Astrocyte (in vitro differentiated cells and primary cell): ENCODE results near the gene RTTN. TPM values are rescaled to one million over a fixed set of nuclear protein-coding genes. Genes with fewer than 3 reads are reported as not detected.

Experiments used
- DNase-seq: peaks from one replicate; pipeline ENCODE4 v3.0.0-alpha.2; 2010; ENCODE audit warnings: low read depth
- FAIRE-seq: peaks from 2 replicates; lab custom pipeline; 2011; peaks lifted over from hg19 to GRCh38; lab: Jason Lieb, UNC
- H2AFZ ChIP-seq: 2 replicates; pipeline ENCODE4 v1.6.0; 2012; ENCODE audit warnings: low read depth, low read length, inconsistent platforms
- H3K27ac ChIP-seq: 2 replicates; pipeline ENCODE4 v1.5.1; 2011; ENCODE audit warnings: low read depth, low read length, inconsistent platforms
- H3K27me3 ChIP-seq: 2 replicates; pipeline ENCODE4 v1.6.0; 2011; ENCODE audit warnings: low read length, inconsistent platforms; ENCODE audit not compliant: insufficient read depth
- H3K36me3 ChIP-seq: 2 replicates; pipeline ENCODE4 v1.5.1; 2011; ENCODE audit warnings: low read length, inconsistent platforms; ENCODE audit not compliant: insufficient read depth
- H3K4me1 ChIP-seq: 2 replicates; pipeline ENCODE4 v1.5.1; 2011; ENCODE audit warnings: low read length, inconsistent platforms; ENCODE audit not compliant: insufficient read depth
- H3K4me2 ChIP-seq: 2 replicates; pipeline ENCODE4 v1.6.0; 2012; ENCODE audit warnings: low read length, inconsistent platforms
- H3K4me3 ChIP-seq: 2 replicates; pipeline ENCODE4 v1.5.1; 2011; ENCODE audit warnings: low read depth, mild to moderate bottlenecking, low read length, inconsistent platforms; ENCODE audit not compliant: insufficient read depth
- H3K79me2 ChIP-seq: 2 replicates; pipeline ENCODE4 v1.6.0; 2012; ENCODE audit warnings: mild to moderate bottlenecking, low read length, inconsistent platforms; ENCODE audit not compliant: insufficient read depth
- H3K9ac ChIP-seq: 2 replicates; pipeline ENCODE4 v1.6.0; 2012; ENCODE audit warnings: mild to moderate bottlenecking, low read length, inconsistent platforms
- H3K9me3 ChIP-seq: 2 replicates; pipeline ENCODE4 v1.5.1; 2012; ENCODE audit warnings: low read depth, mild to moderate bottlenecking, low read length, inconsistent platforms; ENCODE audit not compliant: insufficient read depth
- H4K20me1 ChIP-seq: 2 replicates; pipeline ENCODE4 v1.6.0; 2012; ENCODE audit warnings: low read length, inconsistent platforms; ENCODE audit not compliant: insufficient read depth
- H3K27ac Mint-ChIP-seq: one replicate; pipeline ENCODE4 v1.8.0; 2021; ENCODE audit warnings: mild to moderate bottlenecking, mixed read lengths; ENCODE audit not compliant: unreplicated experiment
- H3K27me3 Mint-ChIP-seq: one replicate; pipeline ENCODE4 v1.8.0; 2021; ENCODE audit warnings: low read depth, mixed read lengths; ENCODE audit not compliant: unreplicated experiment
- H3K36me3 Mint-ChIP-seq: one replicate; pipeline ENCODE4 v1.8.0; 2021; ENCODE audit warnings: low read depth, mixed read lengths; ENCODE audit not compliant: unreplicated experiment
- H3K4me1 Mint-ChIP-seq: one replicate; pipeline ENCODE4 v1.8.0; 2021; ENCODE audit warnings: low read depth, mixed read lengths; ENCODE audit not compliant: unreplicated experiment
- H3K4me3 Mint-ChIP-seq: one replicate; pipeline ENCODE4 v1.8.0; 2021; ENCODE audit warnings: mild to moderate bottlenecking, moderate library complexity, mixed read lengths; ENCODE audit not compliant: unreplicated experiment
- H3K9me3 Mint-ChIP-seq: one replicate; pipeline ENCODE4 v1.8.0; 2021; ENCODE audit warnings: mild to moderate bottlenecking, mixed read lengths; ENCODE audit not compliant: unreplicated experiment
- EZH2 ChIP-seq: IDR thresholded peaks from 2 replicates; pipeline ENCODE4 v1.6.1; 2012; ENCODE audit warnings: mild to moderate bottlenecking, low read length, inconsistent platforms; ENCODE audit not compliant: insufficient read depth
- total RNA-seq: library from RNA; stranded (reverse); gene quantifications from 2 replicates; pipeline ENCODE4 v1.2.1, GENCODE V29; 2021
- TF ChIP-seq, protein P1 (sequence below): IDR thresholded peaks from 2 replicates; pipeline ENCODE4 v1.5.1; 2011; ENCODE audit warnings: low read depth, mild to moderate bottlenecking, inconsistent platforms, low read length, moderate library complexity; ENCODE audit not compliant: insufficient read depth

The RTTN gene
- total RNA-seq, 1 donor from 2014 or later = 6.3 TPM

DNA sequence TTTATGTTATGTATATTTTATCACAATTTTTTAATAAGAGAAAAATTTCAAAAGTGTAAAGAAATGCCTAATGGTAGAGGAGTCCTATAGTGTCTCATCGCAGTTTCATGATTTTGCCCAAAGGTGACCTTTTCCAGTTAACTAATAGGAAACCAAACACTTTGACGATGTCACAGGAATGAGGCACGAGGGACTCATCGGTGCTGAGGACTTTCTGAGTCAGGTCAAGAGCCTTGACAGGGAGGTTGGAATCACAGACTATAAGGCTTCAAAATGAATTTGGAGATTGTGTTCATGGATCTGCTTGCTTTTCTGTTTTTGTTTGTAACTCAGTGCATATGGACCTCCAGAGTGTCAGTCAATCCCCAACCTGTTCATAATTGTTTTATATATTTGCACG, 15.1 kb upstream of the RTTN start:
- DNase-seq = no peak
- H3K27me3 ChIP-seq = peaks cover 13% of the 10 kb centered on the region
- H2AFZ ChIP-seq = no peak overlapping the region
- H3K36me3 Mint-ChIP-seq = peaks cover 1% of the 10 kb centered on the region
- H3K9me3 Mint-ChIP-seq = no peaks in the 10 kb centered on the region
- H3K36me3 ChIP-seq = no peaks in the 10 kb centered on the region
- H3K27ac Mint-ChIP-seq = no peak overlapping the region
- peak overlapping the region; percentile 62 for H3K4me2 ChIP-seq
- H3K4me1 ChIP-seq = no peaks in the 10 kb centered on the region
- peaks cover 15% of the 10 kb centered on the region for H3K27me3 Mint-ChIP-seq
- no peaks in the 10 kb centered on the region for H3K9me3 ChIP-seq
- no peak overlapping the region for H3K4me3 Mint-ChIP-seq
- H3K27ac ChIP-seq = no peak overlapping the region
- no peak overlapping the region for H3K9ac ChIP-seq
- no peaks in the 10 kb centered on the region for H4K20me1 ChIP-seq
- FAIRE-seq = no peak
- TF ChIP-seq, protein P1, sequence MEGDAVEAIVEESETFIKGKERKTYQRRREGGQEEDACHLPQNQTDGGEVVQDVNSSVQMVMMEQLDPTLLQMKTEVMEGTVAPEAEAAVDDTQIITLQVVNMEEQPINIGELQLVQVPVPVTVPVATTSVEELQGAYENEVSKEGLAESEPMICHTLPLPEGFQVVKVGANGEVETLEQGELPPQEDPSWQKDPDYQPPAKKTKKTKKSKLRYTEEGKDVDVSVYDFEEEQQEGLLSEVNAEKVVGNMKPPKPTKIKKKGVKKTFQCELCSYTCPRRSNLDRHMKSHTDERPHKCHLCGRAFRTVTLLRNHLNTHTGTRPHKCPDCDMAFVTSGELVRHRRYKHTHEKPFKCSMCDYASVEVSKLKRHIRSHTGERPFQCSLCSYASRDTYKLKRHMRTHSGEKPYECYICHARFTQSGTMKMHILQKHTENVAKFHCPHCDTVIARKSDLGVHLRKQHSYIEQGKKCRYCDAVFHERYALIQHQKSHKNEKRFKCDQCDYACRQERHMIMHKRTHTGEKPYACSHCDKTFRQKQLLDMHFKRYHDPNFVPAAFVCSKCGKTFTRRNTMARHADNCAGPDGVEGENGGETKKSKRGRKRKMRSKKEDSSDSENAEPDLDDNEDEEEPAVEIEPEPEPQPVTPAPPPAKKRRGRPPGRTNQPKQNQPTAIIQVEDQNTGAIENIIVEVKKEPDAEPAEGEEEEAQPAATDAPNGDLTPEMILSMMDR = no peak
- TF ChIP-seq EZH2 = no peak
- no peaks in the 10 kb centered on the region for H3K4me1 Mint-ChIP-seq
- no peaks in the 10 kb centered on the region for H3K79me2 ChIP-seq
- H3K4me3 ChIP-seq = no peak overlapping the region

- no peaks in the 10 kb centered on the region for H3K9me3 ChIP-seq
- no peak overlapping the region for H3K9ac ChIP-seq
- H2AFZ ChIP-seq = no peak overlapping the region
- no peak overlapping the region for H3K27ac ChIP-seq
- peaks cover 13% of the 10 kb centered on the region for H3K27me3 ChIP-seq
- Mint-ChIP-seq H3K27me3 (peaks cover 12% of the 10 kb centered on the region), H3K4me1 (no peaks in the 10 kb centered on the region), H3K27ac (no peak overlapping the region), H3K36me3 (peaks cover 1% of the 10 kb centered on the region), H3K4me3 (no peak overlapping the region), H3K9me3 (no peaks in the 10 kb centered on the region)
- no peaks in the 10 kb centered on the region for H4K20me1 ChIP-seq
- no peak overlapping the region for H3K4me2 ChIP-seq
- no peaks in the 10 kb centered on the region for H3K79me2 ChIP-seq
- no peak for DNase-seq
- no peak overlapping the region for H3K4me3 ChIP-seq
- H3K36me3 ChIP-seq = no peaks in the 10 kb centered on the region
- TF ChIP-seq, protein P1 = no peak
- TF ChIP-seq EZH2 = no peak
- no peak for FAIRE-seq
- no peaks in the 10 kb centered on the region for H3K4me1 ChIP-seq
Observed at GRCh38 chr18:70219688-70220087, 14.2 kb upstream of the RTTN start.

DNA sequence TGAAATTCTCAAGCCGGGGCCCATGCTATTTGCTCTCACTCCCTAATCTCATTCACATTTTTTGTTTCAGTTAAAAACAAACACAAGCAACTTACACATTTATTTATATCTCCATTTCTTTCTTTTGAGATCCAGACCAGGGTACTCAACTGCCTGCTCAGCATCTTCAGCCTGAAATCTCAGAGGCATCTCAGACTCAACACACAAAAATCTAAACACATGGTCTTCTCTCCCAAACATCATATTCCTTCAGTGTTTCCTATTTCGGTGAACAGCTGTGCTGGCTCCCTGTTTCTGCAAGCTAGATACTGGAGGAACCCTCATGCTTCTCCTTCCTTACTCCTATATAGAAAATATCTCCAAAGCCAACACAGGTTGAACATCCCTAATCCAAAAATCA, 11.3 kb upstream of the RTTN start:
- Mint-ChIP-seq H3K4me3 (no peak overlapping the region), H3K27me3 (peaks cover 8% of the 10 kb centered on the region), H3K27ac (no peak overlapping the region), H3K4me1 (no peaks in the 10 kb centered on the region), H3K36me3 (no peaks in the 10 kb centered on the region), H3K9me3 (no peaks in the 10 kb centered on the region)
- H3K9me3 ChIP-seq = no peaks in the 10 kb centered on the region
- H3K9ac ChIP-seq = no peak overlapping the region
- H3K36me3 ChIP-seq = no peaks in the 10 kb centered on the region
- no peaks in the 10 kb centered on the region for H4K20me1 ChIP-seq
- H3K4me2 ChIP-seq = no peak overlapping the region
- H3K4me1 ChIP-seq = no peaks in the 10 kb centered on the region
- peaks cover 9% of the 10 kb centered on the region for H3K27me3 ChIP-seq
- H3K4me3 ChIP-seq = no peak overlapping the region
- no peak overlapping the region for H2AFZ ChIP-seq
- H3K79me2 ChIP-seq = no peaks in the 10 kb centered on the region
- no peak for FAIRE-seq
- no peak overlapping the region for H3K27ac ChIP-seq
- TF ChIP-seq, protein P1 = no peak
- no peak for TF ChIP-seq EZH2
- DNase-seq = no peak
